Heart left ventricle (tissue), 16 donors: ENCODE data around the gene TAF11L4. TPM values are rescaled to one million over a fixed set of nuclear protein-coding genes. Genes with fewer than 3 reads are reported as not detected.
"Not testable (repeated sequence)": the region's sequence is repeated elsewhere in the genome, so short reads cannot be mapped to it uniquely, and the experiment has no call there.

ENCODE experiments used
- ATAC-seq, 4 donors: fragments of 200-7000 bp; cut with Tn5 transposase; one replicate each; pipeline ENCODE4 v1.9.1; 2020 to 2022; ENCODE audit warnings: moderate library complexity in 4 of 4, mild to moderate bottlenecking in 3 of 4, moderate number of reproducible peaks in 1 of 4
- DNase-seq, 5 donors: peaks; one replicate each; pipeline ENCODE4 v3.0.0-alpha.2; 2020
- H3K27ac ChIP-seq, 12 donors: fragments of 200-600 bp; sonication (generic) in 4 of 12; one replicate each; pipeline versions ENCODE4 v1.5.0 to v1.8.0; 2016 to 2022; ENCODE audit warnings: mild to moderate bottlenecking in 2 of 12
- H3K27me3 ChIP-seq, 9 donors: fragments of 200-600 bp; sonication (generic) in 2 of 9; one replicate each; pipeline versions ENCODE4 v1.5.1 to v1.8.0; 2016 to 2022; ENCODE audit warnings: mild to moderate bottlenecking in 3 of 9
- H3K36me3 ChIP-seq, 9 donors: fragments of 200-600 bp; sonication (generic) in 2 of 9; one replicate each; pipeline versions ENCODE4 v1.5.0 to v1.8.0; 2018 to 2022; ENCODE audit warnings: mild to moderate bottlenecking in 2 of 9
- H3K4me1 ChIP-seq, 12 donors: fragments of 200-600 bp; sonication (generic) in 4 of 12; one replicate each; pipeline versions ENCODE4 v1.5.0 to v1.8.0; 2016 to 2022; ENCODE audit warnings: mild to moderate bottlenecking in 3 of 12
- H3K4me3 ChIP-seq, 12 donors: fragments of 200-600 bp; sonication (generic) in 4 of 12; one replicate each; pipeline versions ENCODE4 v1.5.0 to v1.8.0; 2017 to 2022; ENCODE audit warnings: mild to moderate bottlenecking in 9 of 12, moderate library complexity in 4 of 12
- H3K9me3 ChIP-seq, 12 donors: fragments of 200-600 bp; sonication (generic) in 4 of 12; one replicate each; pipeline versions ENCODE4 v1.5.0 to v1.8.0; 2016 to 2022; ENCODE audit warnings: mild to moderate bottlenecking in 1 of 12
- CTCF ChIP-seq, 12 donors: fragments of 200-600 bp; sonication (generic) in 4 of 12; IDR thresholded peaks; one replicate each; pipeline versions ENCODE4 v1.5.0 to v1.8.0; 2018 to 2022; ENCODE audit warnings: antibody characterized with exemption in 12 of 12, mild to moderate bottlenecking in 5 of 12
- POLR2A ChIP-seq, 2 donors: fragments of 450-650 bp; IDR thresholded peaks; one replicate each; pipeline ENCODE4 v1.6.1; 2017; ENCODE audit warnings: antibody characterized with exemption in 2 of 2, mild to moderate bottlenecking in 2 of 2, moderate library complexity in 2 of 2
- WGBS, 4 donors: extraction: QIAGEN DNeasy Blood & Tissue Kit in 2 of 4; methylation state at CpG; one replicate each; pipeline versions ENCODE4 v1.1.5 to v1.1.7; 2013 to 2018; 5-methylcytosine and 5-hydroxymethylcytosine counted together
- intact Hi-C, 10 donors: fragments of 100-400 bp; cut with DNase I; formaldehyde crosslinking; loops; one replicate each; pipeline versions ENCODE4 v1.11.1 to v1.14.2; 2022
- polyA plus RNA-seq, 2 donors: library from polyadenylated mRNA; stranded (reverse); fragments of 200-250 nt; gene quantifications; one replicate each; pipeline ENCODE4 v1.2.3, GENCODE V29; 2013
- total RNA-seq, 9 donors: library from RNA; depleted of rRNA in 2 of 9; stranded (reverse); fragments of >200 nt in 2 of 9; fragmentation: NEBNext Ultra II Directional in 3 of 9; extraction: Animal tissue kit (Norgen Biotek cat#: 25700) in 3 of 9; gene quantifications; one replicate each; pipeline versions ENCODE4 v1.1.0 to v1.2.4, GENCODE V29; 2016 to 2023
- donor health status: ischemic (EF 13 %, LVEDD 7.1; RV severe dilation, severe dysfunction).
- donor health status: healthy with polysubstance abuse.
- donor health status: DM: no; HTN: yes; CAD: no.
- donor health status: DM: no; HTN: no; CAD: no.
- donor health status: ischemic (EF 25% LVEDD 6.9; RV normal size, moderate dysfunction).
- donor health status: ischemic (EF 25% LVEDD 5.7; RV mildly dilated, moderate dysfunction).
- donor health status: healthy.
- donor health status: DM: yes; HTN: yes; CAD: no.
- donor health status: ischemic (EF 35%, LVEDD 5.7; RV mildly dilated, moderate dysfunction).
- donor health status: nonischemic (EF 11% LVEDD 7.7; RV severe dilation, severe dysfunction).
- donor health status: DM: yes; HTN: yes; CAD: no.
- donor health status: PGD.
- donor health status: ischemic (EF 29% LVEDD 5.4; RV normal size, mild dysfunction).
- donor health status: nonischemic (EF 23%, LVEDD 6.1; RV moderate dilation, normal function).

TAF11L4 gene
- total and polyA plus RNA-seq, 11 donors = not detected

DNA sequence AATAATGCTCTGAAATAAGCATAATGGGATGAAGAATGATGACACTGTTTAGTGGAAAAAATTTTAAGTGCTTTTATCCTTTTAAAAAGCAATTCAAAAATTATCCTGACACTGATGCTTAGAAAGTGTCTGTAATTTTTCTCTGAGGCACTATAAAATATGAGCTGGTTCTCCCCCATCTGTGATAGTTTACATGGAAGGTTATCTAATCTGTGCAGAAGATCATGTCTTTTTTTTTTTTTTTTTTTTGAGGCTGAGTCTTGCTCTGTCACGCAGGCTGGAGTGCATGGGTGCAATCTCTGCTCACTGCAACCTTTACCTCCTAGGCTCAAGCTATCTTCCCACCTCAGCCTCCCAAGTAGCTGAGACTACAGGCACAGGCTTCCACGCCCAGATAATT, 38.8 kb upstream of the TAF11L4 start:
- ATAC-seq (no peak), DNase-seq (no peak)
- no peaks in the 10 kb centered on the region for H3K9me3 ChIP-seq
- 60 to 68% (median 63%) methylated on average over 2 of the region's 2 CpGs for WGBS, 4 donors
- H3K27me3 ChIP-seq = no peaks in the 10 kb centered on the region
- no peaks in the 10 kb centered on the region for H3K36me3 ChIP-seq
- H3K27ac ChIP-seq = no peak overlapping the region
- TF ChIP-seq POLR2A (IDR thresholded peaks at IDR 0.05) (no peak), CTCF (IDR thresholded peaks at IDR 0.05) (no peak)
- intact Hi-C loops = no loop called here
- H3K4me3 ChIP-seq = no peak overlapping the region
- no peaks in the 10 kb centered on the region for H3K4me1 ChIP-seq

DNA sequence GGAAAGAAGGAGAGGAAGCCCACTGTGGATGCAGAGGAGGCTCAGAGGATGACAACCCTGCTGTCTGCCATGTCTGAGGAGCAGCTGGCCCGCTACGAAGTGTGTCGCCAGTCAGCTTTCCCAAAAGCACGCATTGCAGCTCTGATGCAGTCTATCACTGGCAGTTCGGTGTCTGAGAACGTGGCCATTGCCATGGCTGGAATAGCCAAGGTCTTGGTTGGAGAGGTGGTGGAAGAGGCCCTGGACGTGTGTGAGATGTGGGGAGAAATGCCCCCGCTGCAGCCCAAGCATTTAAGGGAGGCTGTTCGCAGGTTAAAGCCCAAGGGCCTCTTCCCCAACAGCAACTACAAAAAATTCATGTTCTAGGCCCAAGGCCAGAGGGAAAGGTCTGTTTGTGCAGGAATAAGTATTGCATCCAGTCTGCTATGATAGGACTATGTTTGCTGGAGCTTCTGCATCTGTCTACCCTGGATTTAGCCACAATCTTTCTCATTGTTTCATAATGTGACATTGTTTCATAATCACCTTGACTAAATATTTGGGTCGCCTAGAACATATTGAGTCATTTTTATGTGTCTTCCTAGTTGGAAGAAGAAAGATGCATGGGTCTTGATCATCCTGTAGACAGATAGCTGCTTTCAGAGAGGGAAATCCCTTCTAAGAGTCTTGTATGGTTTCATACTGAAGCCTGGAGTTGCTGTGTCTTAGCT, 35.0 kb upstream of the TAF11L4 start:
- H3K27ac ChIP-seq, H3K4me1 ChIP-seq, ATAC-seq, H3K36me3 ChIP-seq, DNase-seq, H3K27me3 ChIP-seq, intact Hi-C loops, H3K9me3 ChIP-seq, H3K4me3 ChIP-seq: not testable (repeated sequence)
- 82 to 88% (median 84%) methylated on average over 10 of the region's 10 CpGs for WGBS, 4 donors

GRCh38 chr5:17487174-17487512, 34.5 kb upstream of the TAF11L4 start:
- no peak overlapping the region for H3K27ac ChIP-seq
- no peaks in the 10 kb centered on the region for H3K4me1 ChIP-seq
- no peak overlapping the region for H3K4me3 ChIP-seq
- no peaks in the 10 kb centered on the region for H3K36me3 ChIP-seq
- no peak for TF ChIP-seq CTCF (IDR thresholded peaks at IDR 0.05)
- TF ChIP-seq POLR2A (IDR thresholded peaks at IDR 0.05) = no peak
- intact Hi-C loops = no loop called here
- no peaks in the 10 kb centered on the region for H3K9me3 ChIP-seq
- ATAC-seq (no peak), DNase-seq (no peak)
- no peaks in the 10 kb centered on the region for H3K27me3 ChIP-seq
- 83 to 94% (median 91%) methylated on average over 1 of the region's 1 CpG for WGBS, 4 donors

DNA sequence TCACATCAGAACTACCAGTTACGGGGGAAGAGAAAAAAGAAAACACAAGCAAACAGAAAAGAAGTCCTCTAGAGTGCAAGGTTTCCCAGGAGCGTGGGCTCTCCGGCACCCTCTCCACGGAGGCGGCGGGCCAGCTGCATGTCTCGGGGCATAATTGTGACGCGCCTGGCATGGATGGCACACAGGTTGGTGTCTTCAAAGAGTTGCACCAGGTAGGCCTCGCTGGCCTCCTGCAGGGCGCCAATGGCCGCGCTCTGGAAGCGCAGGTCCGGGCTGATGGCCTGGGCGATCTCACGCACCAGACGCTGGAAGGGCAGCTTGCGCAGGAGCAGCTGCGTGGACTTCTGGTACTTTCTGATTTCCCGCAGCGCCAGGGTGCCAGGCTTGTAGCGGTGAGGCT, 30.3 kb upstream of the TAF11L4 start:
- ATAC-seq = peak in 1 of 4 donors; percentile 24
- WGBS, 4 donors = 91 to 98% (median 95%) methylated on average over 14 to 23 of the region's 23 CpGs
- H3K36me3 ChIP-seq, DNase-seq, H3K4me1 ChIP-seq, H3K9me3 ChIP-seq, intact Hi-C loops, H3K27me3 ChIP-seq, H3K27ac ChIP-seq, H3K4me3 ChIP-seq: not testable (repeated sequence)

- TF ChIP-seq POLR2A (IDR thresholded peaks at IDR 0.05) (no peak), CTCF (IDR thresholded peaks at IDR 0.05) (no peak)
- Histone ChIP-seq H3K27me3 (no peaks in the 10 kb centered on the region), H3K4me3 (no peak overlapping the region), H3K4me1 (no peaks in the 10 kb centered on the region), H3K36me3 (no peaks in the 10 kb centered on the region), H3K9me3 (peaks cover 0 to 4% (median 0%) of the 10 kb centered on the region in 12 donors), H3K27ac (no peak overlapping the region)
- no peak for ATAC-seq
- WGBS, 4 donors = 83 to 90% (median 84%) methylated on average over 3 of the region's 3 CpGs
- DNase-seq = no peak
- intact Hi-C loops = no loop called here
These were observed 28.8 kb upstream of the TAF11L4 start for GRCh38 chr5:17492770-17493169.
